Liver (tissue), 2 donors: Measurements from ENCODE around the gene MAP3K3.

Experiments used
- JUND ChIP-seq, 2 donors: IDR thresholded peaks; 2 replicates each; pipeline ENCODE4 v1.6.1; 2016; ENCODE audit warnings: antibody characterized with exemption in 2 of 2
- TF ChIP-seq, protein P1 (sequence below): IDR thresholded peaks from 2 replicates; pipeline ENCODE4 v1.6.1; 2016; ENCODE audit warnings: antibody characterized with exemption
- TF ChIP-seq, protein P2 (sequence below): IDR thresholded peaks from 2 replicates; pipeline ENCODE4 v1.6.1; 2016; ENCODE audit warnings: antibody characterized with exemption, mild to moderate bottlenecking
- donor health status: healthy.

DNA sequence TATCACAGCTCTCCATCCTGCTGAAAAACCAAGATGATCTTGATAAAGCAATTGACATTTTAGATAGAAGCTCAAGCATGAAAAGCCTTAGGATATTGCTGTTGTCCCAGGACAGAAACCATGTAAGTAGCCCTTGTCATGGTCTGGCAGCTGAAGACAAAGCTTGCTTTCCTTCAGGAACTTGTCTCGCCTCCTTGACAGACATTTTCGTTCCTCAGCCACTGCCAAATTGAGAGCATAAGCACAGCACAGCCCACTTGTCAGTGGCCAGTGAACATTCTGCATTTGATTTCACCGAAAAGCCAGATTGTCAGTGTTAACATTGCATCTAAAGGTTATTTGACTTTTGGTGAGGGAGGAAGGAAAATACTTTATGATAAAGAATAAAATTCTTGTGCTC lies 35.6 kb downstream of the MAP3K3 start:
- TF ChIP-seq, protein P1, sequence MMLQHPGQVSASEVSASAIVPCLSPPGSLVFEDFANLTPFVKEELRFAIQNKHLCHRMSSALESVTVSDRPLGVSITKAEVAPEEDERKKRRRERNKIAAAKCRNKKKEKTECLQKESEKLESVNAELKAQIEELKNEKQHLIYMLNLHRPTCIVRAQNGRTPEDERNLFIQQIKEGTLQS: no peak
- TF ChIP-seq JUND (IDR thresholded peaks at IDR 0.05): no peak
- TF ChIP-seq, protein P2, sequence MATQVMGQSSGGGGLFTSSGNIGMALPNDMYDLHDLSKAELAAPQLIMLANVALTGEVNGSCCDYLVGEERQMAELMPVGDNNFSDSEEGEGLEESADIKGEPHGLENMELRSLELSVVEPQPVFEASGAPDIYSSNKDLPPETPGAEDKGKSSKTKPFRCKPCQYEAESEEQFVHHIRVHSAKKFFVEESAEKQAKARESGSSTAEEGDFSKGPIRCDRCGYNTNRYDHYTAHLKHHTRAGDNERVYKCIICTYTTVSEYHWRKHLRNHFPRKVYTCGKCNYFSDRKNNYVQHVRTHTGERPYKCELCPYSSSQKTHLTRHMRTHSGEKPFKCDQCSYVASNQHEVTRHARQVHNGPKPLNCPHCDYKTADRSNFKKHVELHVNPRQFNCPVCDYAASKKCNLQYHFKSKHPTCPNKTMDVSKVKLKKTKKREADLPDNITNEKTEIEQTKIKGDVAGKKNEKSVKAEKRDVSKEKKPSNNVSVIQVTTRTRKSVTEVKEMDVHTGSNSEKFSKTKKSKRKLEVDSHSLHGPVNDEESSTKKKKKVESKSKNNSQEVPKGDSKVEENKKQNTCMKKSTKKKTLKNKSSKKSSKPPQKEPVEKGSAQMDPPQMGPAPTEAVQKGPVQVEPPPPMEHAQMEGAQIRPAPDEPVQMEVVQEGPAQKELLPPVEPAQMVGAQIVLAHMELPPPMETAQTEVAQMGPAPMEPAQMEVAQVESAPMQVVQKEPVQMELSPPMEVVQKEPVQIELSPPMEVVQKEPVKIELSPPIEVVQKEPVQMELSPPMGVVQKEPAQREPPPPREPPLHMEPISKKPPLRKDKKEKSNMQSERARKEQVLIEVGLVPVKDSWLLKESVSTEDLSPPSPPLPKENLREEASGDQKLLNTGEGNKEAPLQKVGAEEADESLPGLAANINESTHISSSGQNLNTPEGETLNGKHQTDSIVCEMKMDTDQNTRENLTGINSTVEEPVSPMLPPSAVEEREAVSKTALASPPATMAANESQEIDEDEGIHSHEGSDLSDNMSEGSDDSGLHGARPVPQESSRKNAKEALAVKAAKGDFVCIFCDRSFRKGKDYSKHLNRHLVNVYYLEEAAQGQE: no peak
